Measurements from ENCODE around the gene EGFL7.

EGFL7 gene

DNA sequence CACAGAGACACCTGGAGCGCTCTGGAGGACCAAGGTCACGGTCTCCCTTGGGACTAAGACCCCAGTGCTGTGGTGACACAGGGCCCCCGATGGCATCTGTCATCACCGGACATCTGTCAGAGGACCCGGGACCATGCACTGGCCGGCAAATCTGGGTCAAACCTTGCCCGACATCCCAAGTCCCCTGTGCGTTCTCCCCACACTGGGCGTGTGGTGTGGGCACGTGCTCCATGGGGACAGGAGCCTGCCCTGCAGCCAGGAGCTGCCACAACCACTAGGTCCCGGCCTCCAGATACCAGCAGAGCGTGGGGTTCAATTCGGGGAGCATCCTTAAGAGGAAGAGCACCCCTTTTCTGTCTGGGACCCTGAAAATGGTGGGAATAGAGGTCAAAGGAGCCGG is 21.0 kb downstream of the EGFL7 start:
- DNase-seq (ENCODE audit: low read depth) = no peak
- H3K4me3 ChIP-seq (ENCODE audit: low read depth, low read length) = no peak overlapping the region
- TF ChIP-seq, protein P1, sequence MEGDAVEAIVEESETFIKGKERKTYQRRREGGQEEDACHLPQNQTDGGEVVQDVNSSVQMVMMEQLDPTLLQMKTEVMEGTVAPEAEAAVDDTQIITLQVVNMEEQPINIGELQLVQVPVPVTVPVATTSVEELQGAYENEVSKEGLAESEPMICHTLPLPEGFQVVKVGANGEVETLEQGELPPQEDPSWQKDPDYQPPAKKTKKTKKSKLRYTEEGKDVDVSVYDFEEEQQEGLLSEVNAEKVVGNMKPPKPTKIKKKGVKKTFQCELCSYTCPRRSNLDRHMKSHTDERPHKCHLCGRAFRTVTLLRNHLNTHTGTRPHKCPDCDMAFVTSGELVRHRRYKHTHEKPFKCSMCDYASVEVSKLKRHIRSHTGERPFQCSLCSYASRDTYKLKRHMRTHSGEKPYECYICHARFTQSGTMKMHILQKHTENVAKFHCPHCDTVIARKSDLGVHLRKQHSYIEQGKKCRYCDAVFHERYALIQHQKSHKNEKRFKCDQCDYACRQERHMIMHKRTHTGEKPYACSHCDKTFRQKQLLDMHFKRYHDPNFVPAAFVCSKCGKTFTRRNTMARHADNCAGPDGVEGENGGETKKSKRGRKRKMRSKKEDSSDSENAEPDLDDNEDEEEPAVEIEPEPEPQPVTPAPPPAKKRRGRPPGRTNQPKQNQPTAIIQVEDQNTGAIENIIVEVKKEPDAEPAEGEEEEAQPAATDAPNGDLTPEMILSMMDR (IDR thresholded peaks at IDR 0.05; ENCODE audit: low read depth, low read length, missing control alignments) = no peak

DNA sequence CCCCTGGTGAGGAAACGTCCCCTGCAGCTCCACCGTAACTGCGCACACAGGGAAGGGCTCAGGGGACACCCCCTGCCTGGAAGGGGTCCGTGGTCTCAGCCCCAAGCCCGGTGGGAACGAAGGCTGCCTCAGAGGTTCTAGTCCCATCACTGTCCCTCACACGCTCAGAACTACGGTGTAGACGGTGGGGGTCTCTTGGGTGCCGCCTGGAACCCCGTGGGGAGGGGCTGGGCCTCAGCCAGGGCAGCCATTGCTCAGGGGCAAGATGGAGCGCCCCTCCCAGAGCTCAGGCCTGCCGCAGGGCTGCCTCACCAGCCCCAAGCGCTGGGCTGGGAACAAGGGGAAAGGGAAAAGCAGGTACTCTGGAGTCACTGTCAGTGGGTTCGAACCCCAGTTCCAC is 21.6 kb downstream of the EGFL7 start:
- TF ChIP-seq, protein P1 (IDR thresholded peaks at IDR 0.05; ENCODE audit: low read depth, low read length, missing control alignments) = no peak
- no peak overlapping the region for H3K4me3 ChIP-seq (ENCODE audit: low read depth, low read length)
- no peak for DNase-seq (ENCODE audit: low read depth)

DNA sequence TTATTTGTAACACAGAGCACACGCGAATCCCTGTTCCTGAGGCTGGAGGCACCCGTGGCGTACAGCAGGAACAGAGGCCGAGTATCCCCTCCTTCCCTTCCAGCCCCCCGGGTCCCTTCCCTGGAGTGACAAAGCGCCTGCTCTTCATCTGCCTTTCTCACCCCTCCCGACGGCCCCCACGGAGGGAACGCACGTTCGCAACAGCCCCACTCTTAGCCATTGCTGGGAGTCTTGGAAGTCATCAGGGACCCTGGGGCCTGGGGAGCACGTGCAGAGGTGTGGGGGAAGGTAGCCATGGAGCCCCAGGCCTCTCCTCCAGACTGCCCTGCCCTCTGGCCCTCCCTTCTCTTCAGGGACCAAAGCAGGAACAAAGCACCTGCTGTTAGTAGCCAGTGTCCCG is 22.1 kb downstream of the EGFL7 start:
- no peak overlapping the region for H3K4me3 ChIP-seq (ENCODE audit: low read depth, low read length)
- TF ChIP-seq, protein P1 (IDR thresholded peaks at IDR 0.05; ENCODE audit: low read depth, low read length, missing control alignments) = no peak

DNA sequence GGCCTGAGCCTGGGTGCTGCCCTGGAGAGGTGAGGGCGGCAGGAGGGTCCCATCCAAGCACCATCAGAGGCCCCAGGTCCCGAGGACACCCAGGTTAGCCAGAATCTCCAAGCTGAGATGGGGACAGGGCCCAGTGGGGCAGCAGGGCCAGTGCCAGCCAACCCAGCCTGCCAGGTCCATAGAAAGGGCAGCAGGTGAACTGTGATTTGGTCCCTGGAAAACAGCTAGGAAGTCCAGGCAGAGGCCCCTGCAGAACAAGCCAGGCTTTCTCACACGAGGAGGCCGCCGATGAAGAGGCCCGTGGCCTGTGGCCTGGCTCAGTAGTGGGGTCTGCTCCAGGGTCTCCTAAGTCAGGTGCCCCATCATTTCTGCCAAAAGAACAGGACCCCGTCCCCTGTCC is 22.5 kb downstream of the EGFL7 start:
- no peak for DNase-seq (ENCODE audit: low read depth)
- no peak overlapping the region for H3K4me3 ChIP-seq (ENCODE audit: low read depth, low read length)
- TF ChIP-seq, protein P1 (IDR thresholded peaks at IDR 0.05; ENCODE audit: low read depth, low read length, missing control alignments) = no peak

More for the DNA sequence above, 22.1 kb downstream of the EGFL7 start:
- DNase-seq (ENCODE audit: low read depth) = no peak

DNA sequence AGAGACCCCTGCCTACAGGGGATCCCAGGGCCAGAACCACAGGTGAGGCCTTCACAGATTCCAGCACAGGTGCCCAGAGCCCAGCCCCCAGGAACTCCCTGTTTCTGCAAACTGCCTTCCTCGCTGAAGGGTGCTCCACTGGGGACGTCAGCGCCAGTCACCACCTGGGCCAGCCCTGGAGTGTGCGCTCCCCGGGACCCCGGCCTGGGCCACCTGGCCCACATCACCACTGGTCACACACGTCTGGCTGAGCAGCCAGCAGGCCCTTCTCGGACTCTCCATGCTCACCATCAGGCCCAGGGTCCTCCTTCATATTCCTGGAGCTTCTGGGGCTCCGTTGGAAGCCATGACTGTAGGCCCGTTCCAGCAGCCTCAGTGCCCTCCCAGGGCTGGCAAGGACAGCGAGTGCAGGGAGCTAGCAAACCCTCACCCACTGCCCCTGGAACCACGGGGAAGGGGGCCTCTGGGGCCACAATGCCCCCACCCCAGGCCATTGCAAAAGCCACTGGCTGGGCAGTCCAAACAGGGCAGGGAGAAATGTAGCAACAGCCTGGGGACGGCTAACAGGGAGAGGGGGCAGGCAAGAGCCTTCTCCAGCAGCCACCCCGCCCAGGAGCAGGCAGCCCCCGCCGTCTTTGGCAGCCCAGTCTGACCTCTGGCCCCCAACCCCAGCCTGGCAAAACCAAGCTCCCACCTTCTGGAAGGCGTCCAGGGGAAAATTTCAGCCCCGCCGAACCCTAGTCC is 23.2 kb downstream of the EGFL7 start:
- no peak for DNase-seq (ENCODE audit: low read depth)

DNA sequence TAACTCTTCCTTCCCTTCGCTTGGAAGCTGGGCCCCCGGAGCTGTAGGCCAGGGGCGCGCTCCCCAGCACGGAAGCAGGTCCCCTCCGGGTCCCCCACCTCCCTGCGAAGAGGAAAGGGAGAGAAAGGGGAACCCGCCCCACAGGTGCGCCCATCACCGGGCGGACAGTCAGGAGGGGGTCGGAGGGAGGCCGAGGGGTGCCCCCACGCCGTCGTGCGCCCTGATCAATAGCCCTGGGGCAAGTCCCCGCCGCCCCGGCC is 23.7 kb downstream of the EGFL7 start:
- peak overlapping the region; percentile 83 for H3K4me3 ChIP-seq (ENCODE audit: low read depth, low read length)
- TF ChIP-seq, protein P1 (IDR thresholded peaks at IDR 0.05; ENCODE audit: low read depth, low read length, missing control alignments) = no peak
- DNase-seq (ENCODE audit: low read depth) = no peak

More for the DNA sequence above, 23.2 kb downstream of the EGFL7 start:
- TF ChIP-seq, protein P1 (IDR thresholded peaks at IDR 0.05; ENCODE audit: low read depth, low read length, missing control alignments) = no peak
- peak overlapping the region; percentile 83 for H3K4me3 ChIP-seq (ENCODE audit: low read depth, low read length)

All from GM12864 (cell line).